HL-60/S4 treated with phorbol 12-myristate 13-acetate at 8.2 ng/mL for 4 days and 3 days (cell line): ENCODE data around the gene FKBP11.

Experiments used
- in situ Hi-C: fragments of 300-500 bp; cut with MboI; formaldehyde crosslinking; loops from 2 replicates; pipeline ENCODE4 v1.15.0; 2022; ENCODE audit warnings: low sequenced_read_pairs

The FKBP11 gene

DNA sequence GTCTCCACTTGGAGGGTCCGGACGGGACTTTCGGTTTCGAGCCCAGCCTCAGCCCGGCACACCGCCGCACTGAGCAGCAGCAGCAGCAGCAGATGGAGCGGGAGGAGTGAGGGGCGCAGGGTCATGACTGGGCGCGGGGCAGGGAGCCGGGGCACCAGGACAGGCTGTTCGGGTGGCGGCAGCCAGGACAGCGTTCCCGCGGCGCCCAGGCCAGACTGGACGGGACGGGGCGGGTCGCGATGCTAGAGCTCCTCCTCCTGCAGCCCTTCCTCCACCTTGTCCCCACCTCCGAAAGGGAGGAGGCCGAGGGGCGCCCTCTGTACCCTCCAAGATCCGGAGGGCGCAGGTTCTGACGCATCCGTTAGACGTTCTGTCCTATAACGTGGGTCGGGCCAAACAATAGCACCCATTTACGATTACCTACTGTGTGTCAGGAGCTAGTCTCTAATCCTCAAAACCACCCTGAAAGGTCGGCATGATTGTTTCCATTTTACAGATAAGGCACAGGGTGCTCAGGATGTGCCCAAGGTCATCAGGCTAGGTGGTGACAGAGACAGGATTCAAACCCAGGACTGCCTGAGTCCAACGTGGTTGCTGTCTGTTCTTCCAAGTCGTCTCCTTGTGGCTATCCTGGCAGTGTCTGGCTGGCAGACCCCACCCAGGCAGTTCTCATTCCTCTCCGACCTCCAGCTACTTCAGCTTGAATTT, at the start of gene FKBP11:
FKBP11 (minus strand) TSS at position 189 of the 708 bp plus-strand sequence; CDS start at position 125, 64 bp downstream.
- in situ Hi-C loops, result no loop called here

DNA sequence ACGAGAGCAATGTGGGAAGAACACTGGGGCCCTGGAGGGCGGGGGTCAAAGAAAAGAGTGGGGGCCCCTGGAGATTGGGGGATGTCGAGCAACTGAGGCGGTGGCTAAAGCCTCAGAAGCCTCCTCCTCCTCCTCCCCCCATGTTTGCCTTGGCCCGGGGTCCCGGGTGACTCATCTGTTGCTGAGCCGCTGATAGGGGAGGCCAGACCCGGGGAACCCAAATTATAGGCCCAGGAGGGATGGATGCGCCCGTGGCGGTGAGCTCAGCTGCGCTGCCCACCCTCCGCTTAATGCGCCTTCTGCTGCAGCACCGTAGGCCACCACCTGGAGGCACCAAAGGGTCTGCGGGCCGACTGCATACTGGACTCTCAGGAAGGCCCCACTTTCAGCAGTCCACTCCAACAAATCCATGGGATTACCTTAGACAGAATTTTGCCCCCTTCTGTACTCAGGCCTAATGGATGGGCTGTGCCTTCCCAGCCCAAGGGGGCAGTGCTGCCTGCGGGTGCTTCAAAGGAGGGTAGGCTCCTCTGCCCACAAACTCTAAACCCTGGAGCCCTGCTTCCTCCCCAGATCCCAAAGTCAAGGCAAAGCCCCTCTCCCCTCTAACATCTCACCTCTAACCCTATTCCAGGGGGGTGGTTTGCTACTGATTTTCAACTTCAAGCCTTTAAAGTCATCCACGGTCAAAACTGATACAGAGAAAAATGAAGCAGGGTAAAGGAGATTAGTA, 48.8 kb upstream of the FKBP11 start:
- in situ Hi-C loops, result no loop called here

DNA sequence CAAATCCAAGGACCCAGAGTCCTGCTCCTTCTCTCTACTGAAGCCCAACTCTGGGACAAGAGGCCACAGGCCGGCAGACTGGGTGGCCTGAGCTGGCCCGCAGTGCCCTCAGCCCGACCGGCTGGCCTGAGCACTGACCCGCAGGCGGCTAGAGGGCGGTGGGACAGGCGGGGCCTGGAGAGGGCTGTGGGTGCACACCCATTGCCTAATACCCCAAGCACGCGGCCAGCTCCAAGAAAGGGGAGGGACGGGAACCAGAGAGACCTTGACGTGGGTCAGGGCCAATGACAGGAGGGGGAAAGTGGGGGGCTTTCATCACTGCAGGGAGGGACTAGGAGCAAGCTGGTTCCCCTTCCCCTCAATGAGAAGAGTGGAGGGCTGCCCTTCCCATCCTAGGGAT, 48.2 kb upstream of the FKBP11 start:
- in situ Hi-C loops, result no loop called here

DNA sequence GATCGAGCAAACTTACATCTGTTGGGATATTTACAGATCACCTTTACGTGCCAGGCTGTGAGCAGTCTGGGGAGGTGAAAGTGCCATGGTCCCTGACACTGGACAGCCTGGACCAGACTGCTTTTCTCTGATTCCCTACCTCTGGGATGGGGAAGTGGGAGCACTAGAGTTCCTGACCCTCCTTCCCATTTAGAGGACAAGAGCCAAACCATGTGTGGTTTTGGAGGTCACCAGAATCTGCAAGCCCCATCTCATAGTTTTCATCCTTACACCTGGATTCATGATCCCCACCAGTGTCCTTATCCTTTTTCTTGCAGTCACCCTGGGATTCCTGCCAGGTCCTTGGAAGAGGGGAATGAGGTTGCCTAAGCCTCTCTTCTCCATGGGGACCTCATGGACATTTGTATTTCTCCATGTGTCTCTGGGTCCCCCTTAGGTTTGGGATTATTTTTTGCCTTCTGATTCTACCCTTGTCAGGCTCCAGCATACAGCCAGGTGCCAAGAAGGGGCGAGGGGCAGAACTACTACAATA, 47.7 kb upstream of the FKBP11 start:
- in situ Hi-C loops, result no loop called here

DNA sequence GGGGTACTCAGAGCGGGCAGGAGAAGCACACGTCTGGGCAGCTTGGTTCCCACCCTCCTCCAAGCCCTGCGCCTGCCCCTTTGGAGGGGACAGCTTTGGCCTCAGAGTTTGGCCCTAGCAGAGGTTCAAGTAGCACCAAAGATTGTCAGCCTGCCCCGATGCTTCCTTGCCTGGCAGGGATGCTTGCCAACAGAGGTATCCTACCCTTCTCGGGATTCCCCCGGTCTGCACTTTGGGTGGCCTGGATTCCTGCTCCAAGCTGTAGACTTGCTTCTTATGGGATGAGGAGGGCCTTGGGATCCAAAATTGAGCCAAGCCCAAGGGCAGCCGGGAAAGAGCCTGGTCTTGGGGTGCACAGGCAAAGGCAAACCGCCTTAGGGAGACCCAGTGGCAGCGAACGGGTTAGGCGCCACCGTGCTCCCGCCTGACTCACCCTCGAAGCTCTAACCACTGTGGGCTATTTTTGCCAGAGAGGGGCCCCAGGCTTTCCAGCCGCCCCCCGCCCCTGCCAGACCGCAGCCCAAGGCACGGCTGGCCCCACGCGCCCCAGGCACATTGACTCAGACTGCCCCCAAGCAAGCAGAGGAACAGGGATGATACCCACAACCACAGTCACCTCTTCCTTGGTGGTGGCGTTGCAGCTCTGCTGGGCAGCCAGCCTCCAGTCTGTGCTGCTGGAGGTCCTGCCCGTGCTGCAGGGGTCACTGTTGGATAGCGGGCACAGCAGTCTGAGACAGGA, 47.1 kb upstream of the FKBP11 start:
- in situ Hi-C loops, result no loop called here

DNA sequence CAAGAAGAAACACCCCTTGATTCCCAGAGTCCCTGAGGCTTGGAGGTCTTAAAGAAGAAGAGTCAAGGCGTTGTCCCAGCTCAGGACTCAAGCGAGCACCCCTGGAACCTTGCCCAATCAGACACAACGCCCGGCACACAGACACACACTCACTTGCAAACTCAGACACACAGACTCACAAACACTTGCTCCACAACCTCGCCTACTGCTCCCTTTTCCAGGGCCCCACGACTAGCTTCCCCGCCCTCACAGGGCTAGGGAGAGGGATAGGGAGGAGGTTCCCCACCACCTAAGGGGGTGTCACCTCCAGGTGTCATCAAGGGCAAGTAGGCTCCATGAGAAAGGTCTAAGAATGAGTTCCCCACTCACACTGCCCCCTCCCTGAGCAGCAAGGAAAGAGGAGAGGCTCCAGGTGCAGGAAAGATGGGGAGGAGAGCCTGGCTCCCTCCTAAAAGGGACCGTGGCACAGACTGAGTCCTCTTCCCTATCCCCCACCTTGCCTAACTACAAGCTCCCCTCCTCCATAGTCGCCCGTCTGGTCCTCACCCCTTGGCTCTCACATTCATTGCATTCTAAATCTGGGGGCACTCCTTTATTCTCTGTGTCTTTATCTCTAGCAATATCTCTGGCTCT, 45.5 kb upstream of the FKBP11 start:
- in situ Hi-C loops, result no loop called here

DNA sequence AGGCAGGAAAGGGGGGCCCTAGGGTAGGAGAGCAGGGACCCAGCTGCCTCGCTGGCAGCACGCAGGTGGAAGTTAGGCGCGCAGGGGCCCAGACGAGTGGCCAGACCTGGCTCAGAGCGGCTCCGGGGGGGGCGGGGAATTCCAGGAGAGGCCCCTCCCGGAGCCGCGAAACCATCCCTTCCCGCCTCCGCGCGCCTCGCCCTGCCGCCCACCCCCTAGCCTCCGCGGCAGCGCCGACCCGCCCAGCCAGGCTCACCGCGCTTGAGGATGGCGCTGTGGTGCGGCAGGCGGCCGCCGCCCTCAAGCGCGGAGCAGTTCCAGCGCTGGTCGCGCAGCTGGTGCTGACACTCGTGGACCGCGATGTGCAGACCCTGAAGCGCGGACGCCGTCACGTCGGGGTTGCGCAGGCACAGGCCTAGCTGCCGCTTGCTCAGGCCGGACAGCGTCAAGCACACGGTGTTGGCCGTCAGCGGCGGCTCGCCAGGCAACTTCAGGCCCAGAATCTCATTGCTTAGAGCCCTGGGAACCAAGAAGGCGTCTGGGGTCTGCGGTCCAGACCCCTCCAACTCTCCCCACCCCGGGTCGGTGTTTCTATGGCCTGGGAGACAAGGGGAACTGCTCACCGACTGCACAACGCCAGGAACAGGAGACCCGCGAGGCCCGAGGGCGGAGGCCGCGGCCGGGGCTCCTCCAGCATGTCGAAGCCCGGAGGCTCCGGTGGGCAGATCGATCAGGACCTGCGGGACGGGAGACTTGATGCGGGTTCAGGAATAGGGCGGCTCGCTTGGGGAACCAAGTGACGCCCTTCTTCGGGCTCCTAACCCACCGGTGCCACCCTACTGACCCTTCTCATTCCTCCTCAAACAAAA, 44.8 kb upstream of the FKBP11 start:
- in situ Hi-C loops, result no loop called here

DNA sequence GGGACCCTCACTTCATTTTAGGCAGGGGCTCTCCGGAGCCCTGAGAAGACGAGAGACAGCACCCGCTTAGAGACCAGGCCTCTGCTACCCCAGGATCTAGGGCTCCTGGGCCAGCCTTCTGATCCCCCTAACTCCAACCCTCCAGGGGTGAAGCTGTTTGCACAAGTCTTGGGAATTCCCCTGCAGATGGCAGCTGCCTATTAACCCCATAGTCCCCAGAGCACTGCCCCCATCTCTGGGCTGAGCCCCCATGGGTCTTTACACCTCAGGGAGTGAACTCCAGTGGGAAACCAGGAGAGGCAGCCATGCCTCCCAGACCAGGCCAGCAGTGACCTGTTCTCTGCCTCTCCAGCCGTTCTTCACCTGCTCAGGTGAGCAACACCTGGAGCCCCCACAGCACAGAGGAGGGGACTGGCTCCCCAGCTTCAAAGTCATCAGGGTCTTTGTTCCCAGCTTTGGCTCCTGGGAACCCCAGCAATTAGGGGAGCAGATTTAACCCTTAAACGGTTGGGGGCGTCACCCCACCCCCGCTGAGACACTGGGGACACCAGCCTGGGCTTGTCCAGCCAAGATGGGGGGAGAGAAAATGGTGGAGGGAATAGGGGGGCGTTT, 44.0 kb upstream of the FKBP11 start:
- in situ Hi-C loops, result no loop called here

DNA sequence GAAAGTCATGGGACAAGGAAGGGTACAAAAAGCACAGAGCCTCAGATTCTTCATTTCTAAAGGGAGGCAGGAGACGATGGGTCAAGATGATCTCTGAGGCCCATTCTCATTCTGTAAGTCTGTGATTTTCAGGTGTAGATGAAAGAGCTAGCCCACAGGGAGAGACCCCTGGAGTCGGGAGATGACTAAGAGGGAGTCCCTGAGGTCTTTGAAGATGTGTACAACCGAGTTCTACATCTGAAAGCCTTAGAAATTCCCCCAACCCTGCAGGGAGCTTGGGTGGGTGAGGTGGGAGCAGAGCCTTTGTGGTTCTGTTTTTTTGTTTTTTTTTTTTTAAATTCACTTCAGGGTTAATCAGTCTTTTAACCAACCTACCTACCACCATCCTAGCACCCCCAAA, 43.2 kb upstream of the FKBP11 start:
- in situ Hi-C loops, result no loop called here

DNA sequence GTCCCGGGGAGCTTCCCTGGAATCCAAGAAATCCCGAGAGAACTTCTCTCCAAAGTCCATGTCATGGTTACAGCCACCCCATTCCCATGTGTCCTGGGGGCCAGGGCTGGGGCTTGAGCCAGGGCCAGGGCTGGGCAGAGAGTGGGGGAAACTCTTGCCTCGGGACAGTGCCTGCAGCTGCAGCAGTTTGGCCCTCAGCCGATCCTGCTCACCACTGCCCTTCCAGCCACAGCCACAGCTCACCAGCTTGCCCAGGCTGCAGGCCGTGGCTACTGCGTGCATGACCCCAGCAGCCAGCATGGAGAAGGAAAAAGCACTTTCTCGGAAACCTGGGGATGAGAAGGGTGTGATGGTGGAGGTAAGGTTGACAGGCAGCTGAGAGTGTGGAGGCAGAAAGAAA, 42.7 kb upstream of the FKBP11 start:
- in situ Hi-C loops, result no loop called here

DNA sequence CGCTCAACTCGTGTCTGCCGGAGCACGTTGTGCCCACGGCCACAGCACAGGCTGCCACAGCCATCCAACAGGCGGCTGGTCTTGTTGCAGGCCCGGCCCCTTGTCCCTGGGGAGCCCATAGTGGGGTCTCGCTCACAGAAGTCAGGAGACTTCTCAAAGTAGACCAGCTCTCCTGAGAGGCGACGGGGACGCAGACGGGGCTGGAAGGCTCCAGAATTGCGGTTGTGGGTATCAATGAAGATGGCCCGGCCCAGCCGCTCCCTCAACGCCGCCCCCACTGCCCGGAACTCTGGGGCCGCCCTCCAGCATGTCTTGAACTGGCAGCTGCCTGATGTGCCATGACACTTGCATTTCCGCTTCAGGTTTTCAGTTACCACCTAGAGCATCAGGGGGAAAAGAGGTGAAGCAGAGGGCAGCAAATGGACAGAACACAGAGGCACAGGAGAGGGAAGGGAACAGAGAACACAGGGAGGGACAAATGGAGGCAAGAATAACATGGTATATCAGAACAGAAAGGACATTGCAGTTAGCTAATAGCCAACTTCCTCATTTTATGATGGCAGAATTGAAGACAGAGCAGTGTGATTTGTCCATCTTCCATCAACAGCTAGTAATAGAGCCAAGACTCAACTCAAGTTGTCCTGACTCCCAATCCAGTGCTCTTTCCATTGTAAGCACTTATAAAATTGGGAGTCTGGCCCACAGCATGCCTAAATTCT, 41.0 kb upstream of the FKBP11 start:
- in situ Hi-C loops, result no loop called here

DNA sequence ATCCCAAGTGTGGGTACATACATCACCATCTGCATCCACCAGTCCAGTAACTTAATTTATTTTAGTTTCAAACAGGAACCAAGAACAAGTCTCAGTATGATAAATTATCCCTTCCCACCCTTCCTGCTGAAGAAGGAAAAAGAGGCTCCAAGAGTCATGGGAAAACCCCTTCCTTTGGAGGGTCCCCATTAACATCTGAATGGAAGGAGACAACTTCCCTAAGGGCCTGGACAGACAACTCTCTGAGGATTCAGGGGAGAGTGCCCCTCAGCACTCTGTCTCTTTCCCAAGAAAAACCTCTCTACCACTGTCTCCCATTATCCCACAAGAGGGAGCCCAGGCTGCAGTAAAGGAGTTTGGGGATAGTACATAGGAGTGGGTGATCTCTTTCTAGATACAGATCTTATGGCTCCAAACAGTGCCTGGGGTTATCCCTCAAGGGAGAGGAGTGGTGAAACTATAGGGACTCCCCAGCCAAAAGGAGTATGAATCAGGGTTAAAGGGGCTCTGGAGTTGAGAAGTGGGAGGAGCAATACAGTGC, 40.1 kb upstream of the FKBP11 start:
- in situ Hi-C loops, result no loop called here

DNA sequence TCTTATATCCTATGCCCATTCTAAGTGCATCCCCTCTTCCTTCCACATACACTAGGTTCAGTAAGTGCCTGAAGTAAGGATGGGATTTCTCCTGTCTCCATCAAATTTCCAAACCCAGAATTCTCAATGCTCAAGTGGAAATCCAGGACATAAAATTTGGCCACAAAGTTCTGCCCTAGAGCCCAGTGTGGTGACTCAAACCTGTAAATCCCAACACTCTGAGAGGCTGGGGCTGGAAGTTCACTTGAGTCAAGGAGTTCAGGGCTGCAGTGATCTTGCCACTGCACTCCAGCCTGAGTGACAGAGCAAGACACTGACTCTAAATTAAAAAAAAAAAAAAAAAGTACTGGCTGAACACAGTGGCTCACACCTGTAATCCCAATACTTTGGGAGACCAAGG, 36.5 kb upstream of the FKBP11 start:
- in situ Hi-C loops, result no loop called here

DNA sequence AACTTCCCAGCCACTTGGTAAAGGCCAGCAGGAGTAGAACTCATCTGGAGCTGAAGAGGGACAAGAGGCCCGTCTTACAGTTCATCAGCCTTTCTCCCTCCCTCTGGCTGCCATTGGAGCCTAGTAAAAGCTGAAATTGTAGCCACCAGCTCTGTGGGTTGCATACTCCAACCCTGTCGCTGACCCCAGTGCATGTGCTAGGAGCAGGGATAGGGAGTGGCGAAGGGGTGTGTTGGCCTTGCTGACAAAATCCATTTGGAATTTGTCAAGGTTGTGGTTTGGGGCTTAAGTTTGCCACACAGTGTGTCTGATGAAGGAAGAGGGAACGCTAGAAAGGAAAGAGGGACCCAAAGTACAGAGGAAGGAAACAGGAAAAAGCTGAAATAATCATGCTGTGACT, 36.0 kb upstream of the FKBP11 start:
- in situ Hi-C loops, result no loop called here

DNA sequence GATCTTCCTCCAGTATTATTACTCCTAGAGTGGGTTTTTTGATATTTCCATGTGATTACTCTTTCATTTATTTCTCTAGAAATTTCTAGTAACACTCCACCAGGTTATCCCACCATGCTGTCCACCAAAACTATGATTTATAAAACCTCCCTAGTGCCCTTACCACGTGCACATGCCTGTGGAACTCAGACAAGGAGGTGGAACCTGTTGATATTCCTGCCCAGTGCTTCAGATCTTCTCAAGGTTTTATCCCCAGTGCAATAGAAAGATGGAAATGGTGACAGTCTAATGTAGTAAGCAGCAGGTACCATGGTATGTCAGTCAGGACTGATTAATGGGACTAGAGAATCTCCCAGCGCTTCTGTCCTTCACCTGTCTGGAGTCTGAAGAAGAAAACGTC, 35.5 kb upstream of the FKBP11 start:
- in situ Hi-C loops, result no loop called here

DNA sequence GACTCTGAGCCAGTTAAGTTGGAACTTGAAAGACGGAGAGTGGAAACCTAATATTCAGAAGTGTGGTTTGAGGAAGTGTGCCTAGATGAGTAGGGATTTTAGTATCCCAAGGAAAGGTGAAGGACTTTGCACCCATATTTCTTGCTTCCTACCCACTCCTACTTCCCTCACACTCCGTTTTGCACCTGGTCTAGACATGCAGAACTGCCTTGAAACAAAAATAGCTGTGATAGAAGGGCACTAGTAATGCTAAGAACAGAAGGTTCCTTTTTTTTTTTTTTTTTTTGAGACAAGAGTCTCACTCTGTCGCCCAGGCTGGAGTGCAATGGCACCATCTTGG, 32.7 kb upstream of the FKBP11 start:
- in situ Hi-C loops, result no loop called here

DNA sequence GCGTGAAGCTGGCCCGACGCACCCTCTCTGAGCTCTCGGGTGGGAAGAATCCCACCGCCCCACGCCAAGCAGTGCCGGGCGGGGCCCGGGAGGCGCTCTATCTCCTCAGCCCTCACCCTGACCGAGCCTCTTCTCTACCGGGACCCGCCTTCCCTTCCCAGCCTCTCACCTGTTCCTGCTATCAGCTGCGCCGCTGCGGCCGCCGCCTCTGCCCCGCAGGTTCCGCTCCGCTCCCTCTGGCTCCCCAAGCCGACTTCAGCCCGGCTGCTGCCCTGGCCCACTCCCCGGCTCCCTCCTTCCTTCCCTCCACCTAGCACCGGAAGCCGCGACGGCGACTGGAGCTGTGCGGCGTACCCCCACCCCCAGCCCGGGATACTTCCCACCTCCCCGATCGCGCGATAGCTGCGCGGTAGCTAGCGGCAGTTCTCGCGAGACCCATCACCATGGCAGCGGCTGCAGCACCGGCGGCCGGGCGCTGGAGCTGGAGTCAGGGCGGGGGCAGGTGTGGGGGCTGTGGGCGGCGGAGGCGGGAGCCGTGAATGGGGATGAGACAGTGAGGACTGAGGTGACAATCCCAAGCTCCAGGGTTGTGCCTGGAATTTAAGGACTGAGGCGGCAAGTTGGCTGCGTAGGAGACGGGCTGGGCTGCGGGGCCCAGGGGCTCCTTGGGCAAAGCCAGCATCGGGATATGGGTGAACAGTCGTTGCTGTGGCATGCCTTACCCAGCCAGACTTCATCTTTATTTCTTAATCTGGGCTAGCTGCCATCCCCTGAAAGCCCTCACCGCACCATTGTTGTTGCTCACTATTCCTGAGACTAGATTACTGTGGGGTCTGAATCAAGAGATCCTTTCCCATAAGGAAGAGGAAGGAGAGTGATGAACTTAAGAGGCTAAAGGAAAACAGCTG, 32.1 kb upstream of the FKBP11 start, which contains the start of gene ARF3:
ARF3 (minus strand) TSS at position 347 of the 908 bp plus-strand sequence. CDS start 16,392 bp downstream, outside the sequence.
- in situ Hi-C loops, result no loop called here
